ENCODE measurements around the gene ANKRD22.
A peak's percentile ranks its signal among the peaks of the same experiment; 100 is the strongest.

DNA sequence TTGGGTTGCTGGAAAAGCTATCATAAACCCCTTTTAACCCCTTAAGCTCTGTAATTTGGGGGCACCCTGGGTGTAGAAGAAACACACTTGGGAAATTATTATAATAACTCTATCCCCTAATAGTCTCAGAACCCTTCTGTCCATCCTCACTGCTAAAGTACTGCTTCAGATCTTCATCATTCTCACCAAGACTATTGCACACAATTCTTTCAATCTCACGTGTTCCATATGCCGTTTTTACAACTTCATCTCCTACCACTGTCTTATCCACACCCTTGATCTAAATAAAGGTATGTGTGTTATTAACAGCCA is 15.8 kb downstream of the ANKRD22 start:
- TF ChIP-seq, protein P1, sequence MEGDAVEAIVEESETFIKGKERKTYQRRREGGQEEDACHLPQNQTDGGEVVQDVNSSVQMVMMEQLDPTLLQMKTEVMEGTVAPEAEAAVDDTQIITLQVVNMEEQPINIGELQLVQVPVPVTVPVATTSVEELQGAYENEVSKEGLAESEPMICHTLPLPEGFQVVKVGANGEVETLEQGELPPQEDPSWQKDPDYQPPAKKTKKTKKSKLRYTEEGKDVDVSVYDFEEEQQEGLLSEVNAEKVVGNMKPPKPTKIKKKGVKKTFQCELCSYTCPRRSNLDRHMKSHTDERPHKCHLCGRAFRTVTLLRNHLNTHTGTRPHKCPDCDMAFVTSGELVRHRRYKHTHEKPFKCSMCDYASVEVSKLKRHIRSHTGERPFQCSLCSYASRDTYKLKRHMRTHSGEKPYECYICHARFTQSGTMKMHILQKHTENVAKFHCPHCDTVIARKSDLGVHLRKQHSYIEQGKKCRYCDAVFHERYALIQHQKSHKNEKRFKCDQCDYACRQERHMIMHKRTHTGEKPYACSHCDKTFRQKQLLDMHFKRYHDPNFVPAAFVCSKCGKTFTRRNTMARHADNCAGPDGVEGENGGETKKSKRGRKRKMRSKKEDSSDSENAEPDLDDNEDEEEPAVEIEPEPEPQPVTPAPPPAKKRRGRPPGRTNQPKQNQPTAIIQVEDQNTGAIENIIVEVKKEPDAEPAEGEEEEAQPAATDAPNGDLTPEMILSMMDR (IDR thresholded peaks at IDR 0.05) = peak; percentile 31
- no peak for TF ChIP-seq EZH2 (IDR thresholded peaks at IDR 0.05; ENCODE audit: borderline replicate concordance, insufficient read depth, low read depth, low read length, poor library complexity, severe bottlenecking)
